D721Med (cell line): ENCODE measurements around the gene TSR3.

Experiments
- DNase-seq: peaks from one replicate; pipeline ENCODE4 v3.0.0; 2011; ENCODE audit warnings: low spot score; ENCODE audit not compliant: insufficient read length
- FAIRE-seq: peaks from 2 replicates; lab custom pipeline; 2011; peaks lifted over from hg19 to GRCh38; lab: Jason Lieb, UNC
- TF ChIP-seq, protein P1 (sequence below): IDR thresholded peaks from 2 replicates; pipeline ENCODE4 v1.5.1; 2012; ENCODE audit warnings: mild to moderate bottlenecking, control low read depth; ENCODE audit not compliant: insufficient read depth; ENCODE audit errors: missing control alignments

TSR3 gene

DNA sequence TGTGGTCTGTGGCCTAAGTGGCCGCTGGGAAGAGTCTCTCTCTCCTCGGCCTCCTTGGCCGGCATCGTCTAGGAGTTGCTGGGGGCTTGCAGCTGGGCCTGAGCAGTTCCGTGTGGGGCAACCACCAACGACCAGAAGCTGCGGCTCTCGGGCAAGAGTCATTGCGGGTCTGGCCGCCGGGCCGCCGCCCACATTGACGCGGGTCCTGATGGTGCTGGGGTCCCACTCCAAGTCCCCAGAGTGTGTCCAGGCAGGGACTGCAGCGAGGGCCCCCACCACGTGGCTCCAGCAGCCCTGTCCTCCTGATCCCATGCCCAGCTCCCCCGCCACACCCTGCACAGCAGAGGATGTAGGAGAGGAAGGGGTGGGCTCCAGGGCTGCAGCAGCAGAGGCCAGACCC is 31.9 kb upstream of the TSR3 start:
- FAIRE-seq (no peak), DNase-seq (no peak)
- TF ChIP-seq, protein P1, sequence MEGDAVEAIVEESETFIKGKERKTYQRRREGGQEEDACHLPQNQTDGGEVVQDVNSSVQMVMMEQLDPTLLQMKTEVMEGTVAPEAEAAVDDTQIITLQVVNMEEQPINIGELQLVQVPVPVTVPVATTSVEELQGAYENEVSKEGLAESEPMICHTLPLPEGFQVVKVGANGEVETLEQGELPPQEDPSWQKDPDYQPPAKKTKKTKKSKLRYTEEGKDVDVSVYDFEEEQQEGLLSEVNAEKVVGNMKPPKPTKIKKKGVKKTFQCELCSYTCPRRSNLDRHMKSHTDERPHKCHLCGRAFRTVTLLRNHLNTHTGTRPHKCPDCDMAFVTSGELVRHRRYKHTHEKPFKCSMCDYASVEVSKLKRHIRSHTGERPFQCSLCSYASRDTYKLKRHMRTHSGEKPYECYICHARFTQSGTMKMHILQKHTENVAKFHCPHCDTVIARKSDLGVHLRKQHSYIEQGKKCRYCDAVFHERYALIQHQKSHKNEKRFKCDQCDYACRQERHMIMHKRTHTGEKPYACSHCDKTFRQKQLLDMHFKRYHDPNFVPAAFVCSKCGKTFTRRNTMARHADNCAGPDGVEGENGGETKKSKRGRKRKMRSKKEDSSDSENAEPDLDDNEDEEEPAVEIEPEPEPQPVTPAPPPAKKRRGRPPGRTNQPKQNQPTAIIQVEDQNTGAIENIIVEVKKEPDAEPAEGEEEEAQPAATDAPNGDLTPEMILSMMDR = no peak

DNA sequence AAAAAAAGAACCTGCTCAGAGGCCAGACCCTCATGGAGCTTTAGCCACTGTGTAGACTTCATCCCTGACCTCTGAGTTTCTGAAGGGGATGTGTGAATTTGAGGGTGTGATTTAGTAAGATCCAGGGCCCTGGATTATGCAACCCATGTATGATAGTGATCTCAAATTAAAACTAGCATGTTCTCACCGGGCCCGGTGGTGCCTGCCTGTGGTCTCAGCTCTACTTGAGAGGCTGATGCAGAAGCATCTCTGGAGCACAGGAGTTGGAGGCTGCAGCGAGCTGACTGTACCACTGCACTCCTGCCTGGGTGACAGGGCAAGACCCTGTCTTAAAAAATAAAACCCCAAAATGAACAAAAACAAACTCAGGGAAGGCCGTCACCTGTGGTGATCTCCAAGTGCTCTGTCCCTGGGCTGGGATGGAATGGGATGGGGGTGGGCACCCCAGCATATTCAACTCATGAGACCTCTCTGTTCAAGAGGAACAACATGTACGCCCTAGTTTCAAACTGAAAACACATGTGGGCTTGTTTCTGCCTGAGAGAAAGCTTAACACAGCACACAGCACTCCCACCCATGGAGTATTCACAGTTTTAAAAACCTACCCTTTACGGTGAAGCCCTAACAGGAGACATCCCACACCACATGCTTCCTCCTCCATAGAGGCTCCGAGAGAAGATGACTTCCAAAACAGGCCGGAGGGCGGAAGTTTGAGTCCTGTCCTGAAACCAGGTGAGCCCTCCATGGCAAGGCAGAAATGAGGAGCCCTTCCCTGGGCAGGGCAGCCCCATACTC is 30.1 kb upstream of the TSR3 start:
- no peak for DNase-seq
- FAIRE-seq = no peak
- TF ChIP-seq, protein P1 = no peak

DNA sequence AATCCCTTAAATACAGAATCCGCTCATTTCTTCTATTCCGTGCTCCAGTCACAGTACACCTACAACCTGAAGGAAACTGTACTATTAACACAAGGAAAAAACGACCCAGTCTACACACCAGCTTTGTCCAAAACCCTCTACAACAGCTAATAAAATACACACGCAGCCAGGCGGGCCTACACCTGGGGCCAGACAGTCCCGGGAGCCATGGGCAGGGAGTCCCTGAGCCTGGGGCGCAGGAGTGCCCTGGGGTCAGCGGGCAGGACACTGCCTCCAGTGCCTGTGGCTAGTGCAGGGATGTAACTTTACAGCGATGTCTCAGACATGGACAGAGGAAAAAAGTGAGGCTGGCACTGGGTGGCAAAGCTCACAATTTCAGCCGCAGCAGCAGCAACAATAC is 28.5 kb upstream of the TSR3 start:
- TF ChIP-seq, protein P1 = no peak
- FAIRE-seq (no peak), DNase-seq (no peak)

DNA sequence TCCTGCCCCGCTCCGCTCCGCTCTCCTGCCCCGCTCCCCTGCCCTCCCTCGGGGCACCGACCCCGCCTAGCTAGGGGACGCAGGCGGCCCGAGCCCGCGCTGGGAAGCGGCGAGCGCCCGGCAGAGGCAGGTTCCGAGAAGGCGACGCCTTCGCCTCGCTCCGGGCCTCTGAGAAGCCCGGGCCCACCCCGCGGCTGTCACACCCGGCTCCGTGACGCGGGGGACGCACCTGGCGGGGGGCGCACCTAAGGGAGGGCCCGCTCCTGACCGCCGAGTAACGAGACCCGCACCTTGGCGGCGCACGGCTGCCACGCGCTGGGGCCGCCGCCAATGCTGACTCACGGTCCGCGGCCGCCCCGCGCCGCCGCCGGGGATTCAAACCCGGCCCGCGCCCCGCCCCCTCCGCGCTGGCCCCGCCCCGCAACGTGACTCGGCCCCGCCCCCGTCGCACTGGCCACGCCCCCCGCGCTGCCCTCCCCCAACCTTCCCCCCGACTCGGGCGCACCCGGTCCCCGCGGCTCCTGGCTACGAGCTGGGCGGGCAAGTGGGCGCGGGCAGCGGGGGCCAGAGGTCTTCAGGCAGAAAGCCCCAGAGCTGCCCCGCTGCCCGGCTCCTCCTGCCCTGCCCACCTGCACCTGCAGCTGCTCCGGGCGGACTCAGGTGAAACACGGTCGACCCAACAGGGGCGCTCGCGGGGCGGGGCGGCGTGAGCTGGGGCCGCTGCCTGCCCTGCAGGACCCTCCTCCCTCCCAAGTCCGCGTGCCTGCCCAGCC is 27.8 kb upstream of the TSR3 start:
- TF ChIP-seq, protein P1 = no peak
- no peak for FAIRE-seq
- peak; percentile 74 for DNase-seq

DNA sequence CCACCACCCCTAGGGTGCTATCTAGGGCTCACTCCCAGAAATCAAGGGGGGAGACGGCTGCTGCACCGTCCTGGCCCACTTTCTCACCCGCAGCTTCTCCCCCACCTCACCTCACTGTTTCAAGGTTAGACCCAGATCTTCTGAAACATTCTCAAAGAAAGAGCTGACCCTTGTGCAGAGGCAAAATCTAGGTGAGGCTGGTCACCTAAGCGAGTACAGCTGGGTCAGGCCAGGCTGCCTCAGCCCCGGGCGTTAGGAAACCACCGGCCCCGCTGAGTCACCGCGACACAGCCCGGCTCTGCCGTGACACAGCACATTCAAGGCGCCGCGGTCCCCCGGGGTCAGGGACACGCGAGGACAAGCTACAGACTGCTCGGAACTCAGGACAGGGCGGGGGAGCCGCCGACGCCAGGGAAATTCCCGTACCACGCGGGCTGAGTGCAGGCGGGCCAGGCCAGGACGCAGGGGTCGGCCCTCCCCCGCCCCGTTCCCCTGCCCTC is 27.2 kb upstream of the TSR3 start:
- TF ChIP-seq, protein P1 = no peak
- DNase-seq = no peak
- no peak for FAIRE-seq

DNA sequence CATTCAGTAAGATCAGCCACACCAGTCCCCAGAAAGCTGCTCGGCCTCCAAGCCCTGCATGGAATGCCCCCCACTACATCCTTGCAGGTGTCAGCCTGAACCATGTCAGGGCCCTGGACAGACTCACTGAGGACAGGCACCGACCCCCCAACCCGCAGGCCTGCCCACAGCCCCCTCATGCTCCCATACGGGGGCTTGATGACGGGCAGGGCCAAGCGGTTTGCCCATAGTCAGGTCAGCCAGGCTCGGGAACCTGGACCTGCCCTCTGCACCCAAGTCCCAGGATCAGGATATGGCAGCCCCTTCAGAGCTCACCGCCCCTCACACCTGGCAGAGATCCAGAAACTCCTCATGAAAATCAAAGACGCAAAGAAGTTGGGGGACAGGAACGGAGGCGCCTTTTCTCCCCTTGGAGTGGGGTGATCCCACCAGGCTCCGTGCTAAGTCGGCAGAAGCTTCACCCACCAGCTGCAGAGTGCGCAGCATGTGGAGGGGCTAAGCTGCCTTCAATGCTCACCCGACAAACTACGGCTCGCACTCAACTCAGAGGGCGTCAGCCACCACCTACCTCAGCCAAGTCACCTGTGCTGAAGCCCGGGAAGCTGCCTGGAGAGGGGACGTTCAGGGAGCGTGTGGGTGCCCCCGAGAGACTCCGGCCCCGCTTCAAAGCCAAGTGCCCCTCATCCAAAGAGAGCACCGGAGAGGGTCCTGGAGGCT is 26.6 kb upstream of the TSR3 start:
- TF ChIP-seq, protein P1 = no peak
- DNase-seq (no peak), FAIRE-seq (no peak)
